GM19395 (cell line): ENCODE measurements around the gene HERC4.
"Not testable (repeated sequence)": the region's sequence is repeated elsewhere in the genome, so short reads cannot be mapped to it uniquely, and the experiment has no call there.

ENCODE experiments used
- ATAC-seq: cut with Tn5 transposase; IDR thresholded peaks from one replicate; pipeline ENCODE4 v1.9.1; 2021; ENCODE audit warnings: mild to moderate bottlenecking, moderate library complexity; ENCODE audit not compliant: unreplicated experiment

HERC4 gene

GRCh38 chr10:68090586-68090985 is 15.5 kb upstream of the HERC4 start:
- no peak for ATAC-seq

GRCh38 chr10:68088740-68089139 is 13.7 kb upstream of the HERC4 start:
- peak; percentile 85 for ATAC-seq

- no peak for ATAC-seq
These were observed 12.8 kb upstream of the HERC4 start for GRCh38 chr10:68087685-68088401.

GRCh38 chr10:68086910-68087684 is 12.0 kb upstream of the HERC4 start:
- ATAC-seq, result no peak

GRCh38 chr10:68086011-68086410 is 10.9 kb upstream of the HERC4 start:
- ATAC-seq, result no peak

GRCh38 chr10:68084469-68084868 is 9.4 kb upstream of the HERC4 start:
- no peak for ATAC-seq

GRCh38 chr10:68083953-68084352 is 8.9 kb upstream of the HERC4 start:
- no peak for ATAC-seq

GRCh38 chr10:68082872-68083271 is 7.8 kb upstream of the HERC4 start:
- no peak for ATAC-seq

- no peak for ATAC-seq
These were observed 6.8 kb upstream of the HERC4 start for GRCh38 chr10:68081916-68082315.

GRCh38 chr10:68080853-68081431 is 5.9 kb upstream of the HERC4 start:
- no peak for ATAC-seq

GRCh38 chr10:68079434-68079833 is 4.4 kb upstream of the HERC4 start:
- no peak for ATAC-seq

GRCh38 chr10:68077026-68077425 is 1.9 kb upstream of the HERC4 start:
- no peak for ATAC-seq

GRCh38 chr10:68076081-68076480 is 998 bp upstream of the HERC4 start:
- not testable (repeated sequence) for ATAC-seq

- no peak for ATAC-seq
These were observed 494 bp upstream of the HERC4 start for GRCh38 chr10:68075550-68076004.

GRCh38 chr10:68074031-68074774 is 880 bp downstream of the HERC4 start:
- peak; percentile 46 for ATAC-seq

- ATAC-seq, result no peak
These were observed 1.5 kb downstream of the HERC4 start for GRCh38 chr10:68073631-68074030.

- no peak for ATAC-seq
These were observed 7.6 kb downstream of the HERC4 start for GRCh38 chr10:68067508-68067907.

GRCh38 chr10:68067029-68067428 is 8.1 kb downstream of the HERC4 start:
- ATAC-seq, result no peak

GRCh38 chr10:68053553-68053952 is 21.5 kb downstream of the HERC4 start:
- ATAC-seq, result no peak

- no peak for ATAC-seq
These were observed 22.6 kb downstream of the HERC4 start for GRCh38 chr10:68052463-68052862.
